Measurements from ENCODE around the gene EXOC3.
"Not testable (repeated sequence)": the region's sequence is repeated elsewhere in the genome, so short reads cannot be mapped to it uniquely, and the experiment has no call there.

The EXOC3 gene

DNA sequence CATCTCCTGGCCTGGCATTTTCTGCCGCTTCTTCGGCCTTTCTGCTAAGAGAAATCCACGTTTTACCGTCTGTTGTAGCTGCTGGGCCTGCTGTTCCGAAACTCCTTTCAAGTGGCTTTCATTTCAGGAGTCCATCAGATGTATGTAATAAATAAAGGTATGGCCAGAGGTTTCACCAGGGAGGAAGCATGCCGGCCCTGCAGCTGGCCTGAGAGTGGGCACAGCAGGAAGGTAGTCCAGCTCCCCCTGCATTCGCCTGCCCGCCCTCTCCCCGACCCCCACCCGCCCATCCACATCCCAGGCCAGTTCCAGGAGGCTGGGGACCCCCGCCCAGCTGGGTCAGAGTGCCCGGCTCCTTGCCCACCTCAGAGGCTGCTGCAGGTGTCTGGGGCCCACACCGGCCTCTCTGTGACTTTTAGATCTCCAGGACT is 46.4 kb upstream of the EXOC3 start:
- peak in 1 of 2 donors; percentile 49 for DNase-seq
- H3K4me3 ChIP-seq, result no peak overlapping the region
- H3K9me3 ChIP-seq, result no peaks in the 10 kb centered on the region
- H3K27ac ChIP-seq, result no peak overlapping the region
- TF ChIP-seq, protein P1, sequence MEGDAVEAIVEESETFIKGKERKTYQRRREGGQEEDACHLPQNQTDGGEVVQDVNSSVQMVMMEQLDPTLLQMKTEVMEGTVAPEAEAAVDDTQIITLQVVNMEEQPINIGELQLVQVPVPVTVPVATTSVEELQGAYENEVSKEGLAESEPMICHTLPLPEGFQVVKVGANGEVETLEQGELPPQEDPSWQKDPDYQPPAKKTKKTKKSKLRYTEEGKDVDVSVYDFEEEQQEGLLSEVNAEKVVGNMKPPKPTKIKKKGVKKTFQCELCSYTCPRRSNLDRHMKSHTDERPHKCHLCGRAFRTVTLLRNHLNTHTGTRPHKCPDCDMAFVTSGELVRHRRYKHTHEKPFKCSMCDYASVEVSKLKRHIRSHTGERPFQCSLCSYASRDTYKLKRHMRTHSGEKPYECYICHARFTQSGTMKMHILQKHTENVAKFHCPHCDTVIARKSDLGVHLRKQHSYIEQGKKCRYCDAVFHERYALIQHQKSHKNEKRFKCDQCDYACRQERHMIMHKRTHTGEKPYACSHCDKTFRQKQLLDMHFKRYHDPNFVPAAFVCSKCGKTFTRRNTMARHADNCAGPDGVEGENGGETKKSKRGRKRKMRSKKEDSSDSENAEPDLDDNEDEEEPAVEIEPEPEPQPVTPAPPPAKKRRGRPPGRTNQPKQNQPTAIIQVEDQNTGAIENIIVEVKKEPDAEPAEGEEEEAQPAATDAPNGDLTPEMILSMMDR (IDR thresholded peaks at IDR 0.05), result no peak
- no peaks in the 10 kb centered on the region for H3K36me3 ChIP-seq
- H3K27me3 ChIP-seq, result peaks cover 0 to 23% of the 10 kb centered on the region in 2 donors
- H3K4me1 ChIP-seq, result peaks cover 0 to 19% (median 14%) of the 10 kb centered on the region in 4 donors
- intact Hi-C loops (cut with DNase I; ENCODE audit: low total_unique reads), result no loop called here

DNA sequence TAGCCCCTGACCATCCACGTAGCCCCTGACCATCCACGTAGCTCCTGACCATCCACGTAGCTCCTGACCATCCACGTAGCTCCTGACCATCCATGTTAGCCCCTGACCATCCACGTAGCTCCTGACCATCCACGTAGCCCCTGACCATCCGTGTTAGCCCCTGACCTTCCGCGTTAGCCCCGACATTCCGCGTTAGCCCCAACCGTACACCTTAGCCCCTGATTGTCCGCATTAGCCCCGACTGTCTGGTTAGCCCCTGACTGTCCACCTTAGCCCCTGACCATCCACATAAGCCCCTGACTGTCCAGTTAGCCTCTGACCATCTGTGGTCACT is 44.9 kb upstream of the EXOC3 start:
- H3K4me1 ChIP-seq, result peaks cover 0 to 19% (median 14%) of the 10 kb centered on the region in 4 donors
- intact Hi-C loops (cut with DNase I; ENCODE audit: low total_unique reads), result not testable (repeated sequence)
- peaks cover 0 to 27% of the 10 kb centered on the region in 2 donors for H3K27me3 ChIP-seq

DNA sequence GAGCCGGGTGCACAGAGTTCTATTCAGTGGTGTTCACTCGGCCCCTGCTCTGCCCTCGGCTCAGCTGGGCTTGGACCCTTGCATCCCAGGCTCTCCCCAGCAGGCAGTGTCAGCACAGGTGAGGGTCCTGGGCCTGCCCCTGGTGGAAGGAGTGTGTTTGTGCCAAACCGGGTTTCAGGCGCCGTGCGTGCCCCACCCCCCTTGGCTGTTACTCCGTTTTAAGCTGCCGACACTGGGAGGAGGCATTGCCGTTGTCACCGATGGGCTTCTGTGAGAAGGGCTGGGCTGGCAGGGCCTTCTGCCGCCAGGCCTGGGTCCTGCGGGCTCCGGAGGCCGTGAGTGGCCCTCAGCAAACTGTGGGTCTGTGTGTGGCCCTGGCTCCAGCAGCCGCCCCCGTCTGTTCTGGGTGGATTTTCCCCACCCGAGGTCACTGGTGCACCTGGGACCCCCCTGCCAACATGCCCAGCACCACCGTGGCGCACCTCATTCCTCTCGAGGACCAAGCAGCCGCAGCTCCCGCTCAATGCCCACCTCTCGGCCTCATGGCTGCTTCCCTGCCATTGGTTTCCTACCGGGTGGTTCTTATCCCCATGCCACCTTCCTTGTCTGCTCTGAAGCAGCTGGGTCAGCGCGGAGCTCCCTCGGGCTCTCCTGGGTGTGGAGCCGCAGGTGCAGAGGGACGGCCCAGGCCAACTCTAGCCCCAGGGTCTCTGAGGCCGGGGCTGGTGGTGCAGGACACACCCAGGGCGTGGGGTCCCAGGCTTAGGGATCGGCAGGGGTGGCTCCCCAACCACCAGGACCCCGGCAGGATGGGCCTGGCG is 44.3 kb upstream of the EXOC3 start:
- DNase-seq, result peak in 1 of 2 donors; percentile 60
- Histone ChIP-seq H3K27ac (no peak overlapping the region), H3K36me3 (no peaks in the 10 kb centered on the region), H3K4me1 (peaks cover 0 to 19% (median 14%) of the 10 kb centered on the region in 4 donors), H3K4me3 (no peak overlapping the region), H3K9me3 (no peaks in the 10 kb centered on the region), H3K27me3 (peaks cover 0 to 27% of the 10 kb centered on the region in 2 donors)
- intact Hi-C loops (cut with DNase I; ENCODE audit: low total_unique reads), result no loop called here
- TF ChIP-seq, protein P1 (IDR thresholded peaks at IDR 0.05), result no peak

More for the DNA sequence above, 44.9 kb upstream of the EXOC3 start:
- not testable (repeated sequence) for H3K27ac ChIP-seq, H3K36me3 ChIP-seq, DNase-seq, H3K4me3 ChIP-seq, H3K9me3 ChIP-seq

DNA sequence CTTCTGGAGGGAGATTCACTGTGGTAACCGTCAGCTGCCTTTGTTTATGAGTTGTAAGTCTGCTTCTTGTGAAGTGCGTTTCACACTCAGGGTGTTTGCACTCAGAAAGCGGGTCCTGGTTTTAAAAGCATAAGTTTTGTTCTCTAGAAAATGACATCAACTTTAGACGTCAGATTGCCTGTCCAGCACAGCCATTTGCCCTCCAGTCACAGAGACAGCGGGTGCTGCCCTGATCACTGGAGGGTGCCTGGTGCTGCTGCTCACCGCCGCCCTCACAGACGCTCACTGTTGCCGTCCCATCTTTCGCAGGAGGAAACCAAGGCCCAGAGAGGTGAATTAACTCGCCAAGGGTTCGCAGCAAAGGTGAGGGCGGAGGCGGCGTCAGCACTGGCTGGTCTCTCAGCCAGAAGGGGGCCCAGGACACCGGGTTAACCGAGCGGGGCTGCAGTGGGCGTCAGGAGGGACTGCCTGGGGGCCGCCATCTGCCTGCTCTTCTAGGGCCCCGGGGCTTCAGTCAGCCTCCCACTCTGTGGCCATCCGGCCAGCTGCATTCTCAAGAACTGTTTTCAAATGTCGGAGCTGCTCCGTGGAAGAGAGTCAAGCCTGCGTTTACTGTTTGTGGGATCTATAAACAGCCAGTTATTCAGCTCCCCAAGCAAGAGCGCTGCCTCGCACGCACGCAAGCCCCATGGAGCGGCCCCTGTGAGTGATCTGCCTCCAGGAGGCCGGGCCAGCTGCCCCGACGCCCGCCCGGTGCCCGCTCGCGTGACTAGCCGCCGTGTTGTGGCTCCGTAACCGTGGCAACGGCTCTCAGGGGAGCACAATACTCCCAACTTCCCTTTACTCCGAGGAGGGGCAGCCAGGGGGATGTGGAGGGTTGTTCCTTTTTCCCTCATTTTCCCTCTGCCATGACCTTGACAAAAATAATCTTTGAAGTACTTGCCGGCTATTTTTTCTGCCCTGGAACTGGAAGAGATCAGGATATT is 43.4 kb upstream of the EXOC3 start:
- H3K27ac ChIP-seq, result peak overlapping the region in 1 of 2 donors; percentile 20

DNA sequence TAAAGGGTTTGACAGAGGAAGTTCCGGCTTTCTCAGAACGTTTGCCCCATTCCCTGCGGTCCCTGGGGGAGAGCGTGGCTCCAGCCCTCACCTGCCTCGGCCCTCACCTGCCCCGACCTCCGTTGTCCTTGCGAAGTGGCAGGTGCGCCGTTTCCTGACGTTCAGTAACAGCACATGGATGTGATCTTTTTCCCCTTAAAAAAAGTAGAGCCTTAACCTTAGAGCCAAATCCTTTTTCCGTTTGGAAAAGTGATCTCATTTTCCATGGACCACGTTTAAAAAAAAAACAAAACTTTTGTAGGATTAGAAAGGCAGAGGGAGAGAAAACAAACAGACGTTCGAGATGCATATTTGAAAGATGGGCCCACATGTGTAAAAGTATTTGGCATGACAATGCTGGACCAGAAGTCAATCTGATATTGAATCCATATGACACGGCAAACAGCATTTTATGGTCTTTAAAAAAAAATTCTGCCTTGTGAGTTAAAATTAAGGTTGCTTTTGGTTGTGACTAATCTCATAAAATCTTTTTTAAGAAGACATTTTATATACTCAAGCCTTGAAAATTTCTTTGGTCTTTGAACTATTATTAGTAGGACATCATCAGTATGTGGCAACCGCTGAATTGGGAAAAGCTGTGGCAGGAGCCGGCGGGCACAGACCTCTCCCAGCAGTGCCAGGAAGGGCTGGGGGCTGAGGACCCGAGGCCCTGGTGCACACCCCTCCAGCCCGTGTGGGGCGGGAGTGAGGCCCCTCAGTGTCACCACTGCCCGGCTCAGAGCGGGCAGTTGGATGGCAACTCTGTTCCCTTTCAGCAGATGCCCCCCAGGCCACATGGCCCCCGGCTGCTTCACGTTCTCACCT is 42.5 kb upstream of the EXOC3 start:
- intact Hi-C loops (cut with DNase I; ENCODE audit: low total_unique reads), result no loop called here

More for the DNA sequence above, 43.4 kb upstream of the EXOC3 start:
- Histone ChIP-seq H3K9me3 (no peaks in the 10 kb centered on the region), H3K27me3 (peaks cover 0 to 27% of the 10 kb centered on the region in 2 donors), H3K4me1 (peaks cover 0 to 19% (median 14%) of the 10 kb centered on the region in 4 donors), H3K4me3 (peak overlapping the region; percentile 29 to 34), H3K36me3 (no peaks in the 10 kb centered on the region)
- TF ChIP-seq, protein P1 (IDR thresholded peaks at IDR 0.05), result no peak
- DNase-seq, result peak; percentile 79 to 93
- intact Hi-C loops (cut with DNase I; ENCODE audit: low total_unique reads), result no loop called here

More for the DNA sequence above, 42.5 kb upstream of the EXOC3 start:
- Histone ChIP-seq H3K4me3 (peak overlapping the region; percentile 29 to 34), H3K9me3 (no peaks in the 10 kb centered on the region), H3K27me3 (peaks cover 0 to 27% of the 10 kb centered on the region in 2 donors), H3K27ac (peak overlapping the region in 1 of 2 donors; percentile 20), H3K36me3 (no peaks in the 10 kb centered on the region), H3K4me1 (peaks cover 0 to 19% (median 14%) of the 10 kb centered on the region in 4 donors)
- DNase-seq, result peak in 1 of 2 donors; percentile 57
- TF ChIP-seq, protein P1 (IDR thresholded peaks at IDR 0.05), result no peak
